Common myeloid progenitor, CD34-positive (primary cell): ENCODE results near the gene NDUFV1.
A peak's percentile ranks its signal among the peaks of the same experiment; 100 is the strongest.

Source experiments
- CTCF ChIA-PET: fragments of 350-600 bp; sonication (Branson Sonifier 250); formaldehyde crosslinking; loops from one replicate; lab custom pipeline; 2021; ENCODE audit warnings: antibody characterized with exemption; lab: Charles Lee
- POLR2A ChIA-PET: fragments of 350-600 bp; sonication (Branson Sonifier 250); formaldehyde crosslinking; loops from one replicate; lab custom pipeline; 2021; ENCODE audit warnings: antibody characterized with exemption; lab: Charles Lee
- DNase-seq, 3 donors: peaks; one replicate each; pipeline versions ENCODE4 v3.0.0 to v3.0.0-alpha.2; 2013
- H3K27ac ChIP-seq, 2 experiments: 1 replicate in 1 of 2; 2 replicates in 1 of 2; pipeline ENCODE4 v1.7.0; 2013; ENCODE audit warnings: inconsistent platforms in 2 of 2, low read length in 2 of 2, mild to moderate bottlenecking in 2 of 2, low read depth in 1 of 2, moderate library complexity in 1 of 2; ENCODE audit not compliant: severe bottlenecking in 2 of 2, insufficient read depth in 1 of 2, poor library complexity in 1 of 2
- H3K27me3 ChIP-seq, 5 experiments: replicated peaks in 2 of 5; 1 replicate in 3 of 5; 2 replicates in 2 of 5; pipeline versions ENCODE4 v1.6.1 to v1.7.0; 2013; ENCODE audit warnings: low read length in 4 of 5, mild to moderate bottlenecking in 2 of 5, moderate library complexity in 2 of 5, inconsistent platforms in 1 of 5; ENCODE audit not compliant: insufficient read depth in 5 of 5, control insufficient read depth in 4 of 5
- H3K36me3 ChIP-seq, 4 experiments: 1 replicate in 2 of 4; 2 replicates in 2 of 4; pipeline versions ENCODE4 v1.6.1 to v1.7.0; 2013; ENCODE audit warnings: low read length in 3 of 4, control low read depth in 1 of 4, mild to moderate bottlenecking in 1 of 4; ENCODE audit not compliant: control insufficient read depth in 4 of 4, insufficient read depth in 4 of 4
- H3K4me1 ChIP-seq, 4 experiments: 1 replicate in 3 of 4; 2 replicates in 1 of 4; pipeline versions ENCODE4 v1.6.1 to v1.7.1; 2013; ENCODE audit warnings: low read length in 3 of 4, mild to moderate bottlenecking in 3 of 4, control low read depth in 1 of 4, inconsistent platforms in 1 of 4, moderate library complexity in 1 of 4; ENCODE audit not compliant: control insufficient read depth in 4 of 4, insufficient read depth in 4 of 4; ENCODE audit errors: control extremely low read depth in 1 of 4
- H3K4me3 ChIP-seq, 7 experiments: 1 replicate in 4 of 7; 2 replicates in 3 of 7; pipeline versions ENCODE4 v1.5.1 to v1.7.0; 2013; ENCODE audit warnings: mild to moderate bottlenecking in 7 of 7, low read length in 6 of 7, moderate library complexity in 6 of 7, inconsistent platforms in 2 of 7, low read depth in 2 of 7, control low read depth in 1 of 7; ENCODE audit not compliant: insufficient read depth in 4 of 7, control insufficient read depth in 1 of 7; ENCODE audit errors: extremely low read depth in 1 of 7
- H3K9me3 ChIP-seq, 5 experiments: 1 replicate in 4 of 5; 2 replicates in 1 of 5; pipeline versions ENCODE4 v1.6.1 to v1.7.1; 2013; ENCODE audit warnings: low read length in 4 of 5, mild to moderate bottlenecking in 2 of 5, inconsistent platforms in 1 of 5, low read depth in 1 of 5, moderate library complexity in 1 of 5; ENCODE audit not compliant: control insufficient read depth in 4 of 5, insufficient read depth in 2 of 5; ENCODE audit errors: control extremely low read depth in 1 of 5
- WGBS: methylation state at CpG from one replicate; pipeline ENCODE4 v1.1.5; 2013; ENCODE audit not compliant: insufficient coverage; 5-methylcytosine and 5-hydroxymethylcytosine counted together

NDUFV1 gene

DNA sequence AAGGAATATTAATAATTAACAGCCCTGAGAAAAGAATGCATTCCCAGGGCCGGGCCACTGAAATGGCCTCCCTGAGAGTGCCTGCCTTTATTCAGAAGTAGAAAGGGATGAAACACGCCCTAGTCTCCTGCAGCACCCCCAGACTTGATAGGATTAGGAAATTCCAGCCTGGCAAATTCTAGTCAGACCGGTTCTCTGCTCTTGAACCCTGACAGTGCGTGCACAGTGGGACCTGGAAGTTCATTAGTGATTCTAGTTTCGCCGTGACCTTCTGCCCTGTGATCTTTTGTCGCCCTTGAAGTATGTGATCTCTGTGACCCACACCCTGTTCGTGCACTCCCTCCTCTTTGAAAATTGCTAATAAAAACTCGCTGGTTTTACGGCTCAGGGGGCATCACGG lies 25.3 kb upstream of the NDUFV1 start:
- Histone ChIP-seq H3K9me3 (peaks cover 0 to 2% (median 0%) of the 10 kb centered on the region in 5 experiments), H3K4me3 (no peak overlapping the region), H3K27ac (no peak overlapping the region), H3K27me3 (no peaks in the 10 kb centered on the region), H3K4me1 (peaks cover 9 to 57% (median 54%) of the 10 kb centered on the region in 4 experiments), H3K36me3 (peaks cover 0 to 20% (median 11%) of the 10 kb centered on the region in 4 experiments)
- ChIA-PET POLR2A (no interaction called here), CTCF (interaction anchor here (1.8 to 3.5 kb wide), 2 partner anchors 33 to 230 kb away, joined by 5 to 18 read pairs; no protein-coding TSS in a partner anchor)
- DNase-seq = no peak
- WGBS = 97% methylated on average over 11 of the region's 11 CpGs

DNA sequence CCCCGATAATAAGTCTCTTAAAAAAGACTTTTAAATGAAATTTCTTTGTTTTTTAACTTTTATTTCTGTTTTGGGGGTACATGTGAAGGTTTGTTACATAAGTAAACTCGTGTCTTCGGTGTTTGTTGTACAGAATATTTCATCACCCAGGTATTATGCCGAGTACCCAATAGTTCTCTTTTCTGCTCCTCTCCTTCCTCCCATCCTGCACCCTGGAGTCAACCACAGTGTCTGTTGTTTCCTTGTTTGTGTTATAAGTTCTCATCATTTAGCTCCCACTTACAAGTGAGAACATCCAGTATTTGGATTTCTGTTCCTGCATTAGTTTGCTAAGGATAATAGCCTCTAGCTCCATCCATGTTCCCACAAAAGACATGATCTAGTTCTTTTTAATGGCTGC lies 24.7 kb upstream of the NDUFV1 start:
- Histone ChIP-seq H3K27me3 (no peaks in the 10 kb centered on the region), H3K9me3 (peaks cover 0 to 5% (median 0%) of the 10 kb centered on the region in 5 experiments), H3K27ac (no peak overlapping the region), H3K4me1 (peaks cover 9 to 60% (median 57%) of the 10 kb centered on the region in 4 experiments), H3K36me3 (peaks cover 0 to 26% (median 16%) of the 10 kb centered on the region in 4 experiments), H3K4me3 (no peak overlapping the region)
- ChIA-PET POLR2A (no interaction called here), CTCF (interaction anchor here (0.9 to 3.7 kb wide), 10 partner anchors 10 to 230 kb away, joined by 3 to 18 read pairs (median 5); partner anchors contain the start of gene NUDT8)
- no peak for DNase-seq
- no CpG with 5 or more reads among the region's 4 CpGs for whole genome bisulfite sequencing

DNA sequence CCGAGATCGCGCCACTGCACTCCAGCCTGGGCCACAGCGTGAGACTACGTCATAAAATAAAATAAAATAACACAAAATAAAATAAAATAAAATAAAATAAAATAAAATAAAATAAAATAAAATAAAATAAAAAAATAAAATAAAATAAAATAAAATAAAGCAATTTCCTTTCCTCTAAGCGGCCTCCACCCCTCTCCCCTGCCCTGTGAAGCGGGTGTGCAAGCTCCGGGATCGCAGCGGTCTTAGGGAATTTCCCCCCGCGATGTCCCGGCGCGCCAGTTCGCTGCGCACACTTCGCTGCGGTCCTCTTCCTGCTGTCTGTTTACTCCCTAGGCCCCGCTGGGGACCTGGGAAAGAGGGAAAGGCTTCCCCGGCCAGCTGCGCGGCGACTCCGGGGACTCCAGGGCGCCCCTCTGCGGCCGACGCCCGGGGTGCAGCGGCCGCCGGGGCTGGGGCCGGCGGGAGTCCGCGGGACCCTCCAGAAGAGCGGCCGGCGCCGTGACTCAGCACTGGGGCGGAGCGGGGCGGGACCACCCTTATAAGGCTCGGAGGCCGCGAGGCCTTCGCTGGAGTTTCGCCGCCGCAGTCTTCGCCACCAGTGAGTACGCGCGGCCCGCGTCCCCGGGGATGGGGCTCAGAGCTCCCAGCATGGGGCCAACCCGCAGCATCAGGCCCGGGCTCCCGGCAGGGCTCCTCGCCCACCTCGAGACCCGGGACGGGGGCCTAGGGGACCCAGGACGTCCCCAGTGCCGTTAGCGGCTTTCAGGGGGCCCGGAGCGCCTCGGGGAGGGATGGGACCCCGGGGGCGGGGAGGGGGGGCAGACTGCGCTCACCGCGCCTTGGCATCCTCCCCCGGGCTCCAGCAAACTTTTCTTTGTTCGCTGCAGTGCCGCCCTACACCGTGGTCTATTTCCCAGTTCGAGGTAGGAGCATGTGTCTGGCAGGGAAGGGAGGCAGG lies 23.2 kb upstream of the NDUFV1 start, which contains the start of gene GSTP1:
Gene GSTP1 (plus strand): TSS at position 566 of the 958 bp plus-strand sequence. CDS start 32 bp downstream, at position 598.
- ChIA-PET POLR2A (interaction anchor here (0.6 to 1.4 kb wide), 4 partner anchors 17 to 194 kb away, joined by 3 to 7 read pairs (median 5); no protein-coding TSS in a partner anchor), CTCF (interaction anchor here (0.6 to 3.7 kb wide), 15 partner anchors 8 to 232 kb away, joined by 3 to 18 read pairs (median 5); partner anchors contain the start of gene NUDT8)
- Histone ChIP-seq H3K27me3 (no peaks in the 10 kb centered on the region), H3K4me3 (peak within 1 kb of the TSS; percentile 48 to 84 (median 70)), H3K27ac (peak within 1 kb of the TSS; percentile 50 to 83), H3K36me3 (peaks cover 0 to 33% (median 24%) of the 10 kb centered on the region in 4 experiments), H3K9me3 (peaks cover 0 to 5% (median 0%) of the 10 kb centered on the region in 5 experiments), H3K4me1 (peaks cover 13 to 56% (median 50%) of the 10 kb centered on the region in 4 experiments)
- WGBS = 0% methylated on average over 57 of the region's 81 CpGs
- DNase-seq = peak; percentile 88 to 96 (median 94)

DNA sequence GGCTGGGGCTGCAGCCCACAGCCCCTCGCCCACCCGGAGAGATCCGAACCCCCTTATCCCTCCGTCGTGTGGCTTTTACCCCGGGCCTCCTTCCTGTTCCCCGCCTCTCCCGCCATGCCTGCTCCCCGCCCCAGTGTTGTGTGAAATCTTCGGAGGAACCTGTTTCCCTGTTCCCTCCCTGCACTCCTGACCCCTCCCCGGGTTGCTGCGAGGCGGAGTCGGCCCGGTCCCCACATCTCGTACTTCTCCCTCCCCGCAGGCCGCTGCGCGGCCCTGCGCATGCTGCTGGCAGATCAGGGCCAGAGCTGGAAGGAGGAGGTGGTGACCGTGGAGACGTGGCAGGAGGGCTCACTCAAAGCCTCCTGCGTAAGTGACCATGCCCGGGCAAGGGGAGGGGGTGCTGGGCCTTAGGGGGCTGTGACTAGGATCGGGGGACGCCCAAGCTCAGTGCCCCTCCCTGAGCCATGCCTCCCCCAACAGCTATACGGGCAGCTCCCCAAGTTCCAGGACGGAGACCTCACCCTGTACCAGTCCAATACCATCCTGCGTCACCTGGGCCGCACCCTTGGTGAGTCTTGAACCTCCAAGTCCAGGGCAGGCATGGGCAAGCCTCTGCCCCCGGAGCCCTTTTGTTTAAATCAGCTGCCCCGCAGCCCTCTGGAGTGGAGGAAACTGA lies 22.4 kb upstream of the NDUFV1 start:
- 25% methylated on average over 22 of the region's 33 CpGs for WGBS
- Histone ChIP-seq H3K9me3 (peaks cover 0 to 5% (median 0%) of the 10 kb centered on the region in 5 experiments), H3K4me1 (peaks cover 10 to 50% (median 44%) of the 10 kb centered on the region in 4 experiments), H3K36me3 (peaks cover 3 to 33% (median 26%) of the 10 kb centered on the region in 4 experiments), H3K4me3 (peak overlapping the region; percentile 25 to 84 (median 70)), H3K27me3 (no peaks in the 10 kb centered on the region), H3K27ac (peak overlapping the region; percentile 50 to 83)
- peak; percentile 58 to 72 (median 65) for DNase-seq
- CTCF ChIA-PET = interaction anchor here (0.6 to 3.7 kb wide), 9 partner anchors 11 to 183 kb away, joined by 3 to 18 read pairs (median 5); no protein-coding TSS in a partner anchor
- POLR2A ChIA-PET = interaction anchor here (1.4 kb wide), 1 partner anchor 16 kb away, joined by 6 read pairs; no protein-coding TSS in a partner anchor

DNA sequence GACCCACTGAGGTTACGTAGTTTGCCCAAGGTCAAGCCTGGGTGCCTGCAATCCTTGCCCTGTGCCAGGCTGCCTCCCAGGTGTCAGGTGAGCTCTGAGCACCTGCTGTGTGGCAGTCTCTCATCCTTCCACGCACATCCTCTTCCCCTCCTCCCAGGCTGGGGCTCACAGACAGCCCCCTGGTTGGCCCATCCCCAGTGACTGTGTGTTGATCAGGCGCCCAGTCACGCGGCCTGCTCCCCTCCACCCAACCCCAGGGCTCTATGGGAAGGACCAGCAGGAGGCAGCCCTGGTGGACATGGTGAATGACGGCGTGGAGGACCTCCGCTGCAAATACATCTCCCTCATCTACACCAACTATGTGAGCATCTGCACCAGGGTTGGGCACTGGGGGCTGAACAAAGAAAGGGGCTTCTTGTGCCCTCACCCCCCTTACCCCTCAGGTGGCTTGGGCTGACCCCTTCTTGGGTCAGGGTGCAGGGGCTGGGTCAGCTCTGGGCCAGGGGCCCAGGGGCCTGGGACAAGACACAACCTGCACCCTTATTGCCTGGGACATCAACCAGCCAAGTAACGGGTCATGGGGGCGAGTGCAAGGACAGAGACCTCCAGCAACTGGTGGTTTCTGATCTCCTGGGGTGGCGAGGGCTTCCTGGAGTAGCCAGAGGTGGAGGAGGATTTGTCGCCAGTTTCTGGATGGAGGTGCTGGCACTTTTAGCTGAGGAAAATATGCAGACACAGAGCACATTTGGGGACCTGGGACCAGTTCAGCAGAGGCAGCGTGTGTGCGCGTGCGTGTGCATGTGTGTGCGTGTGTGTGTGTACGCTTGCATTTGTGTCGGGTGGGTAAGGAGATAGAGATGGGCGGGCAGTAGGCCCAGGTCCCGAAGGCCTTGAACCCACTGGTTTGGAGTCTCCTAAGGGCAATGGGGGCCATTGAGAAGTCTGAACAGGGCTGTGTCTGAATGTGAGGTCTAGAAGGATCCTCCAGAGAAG lies 21.6 kb upstream of the NDUFV1 start:
- ChIA-PET POLR2A (no interaction called here), CTCF (interaction anchor here (0.8 to 3.7 kb wide), 5 partner anchors 10 to 29 kb away, joined by 3 to 18 read pairs (median 8); no protein-coding TSS in a partner anchor)
- Histone ChIP-seq H3K4me3 (peak overlapping the region in 5 of 7 experiments; percentile 61 to 84 (median 82)), H3K27me3 (no peaks in the 10 kb centered on the region), H3K4me1 (peaks cover 8 to 43% (median 36%) of the 10 kb centered on the region in 4 experiments), H3K36me3 (peaks cover 5 to 33% (median 26%) of the 10 kb centered on the region in 4 experiments), H3K9me3 (peaks cover 0 to 5% (median 0%) of the 10 kb centered on the region in 5 experiments), H3K27ac (peak overlapping the region in 1 of 2 experiments; percentile 83)
- WGBS = 97% methylated on average over 17 of the region's 21 CpGs
- peak in 1 of 3 donors; percentile 18 for DNase-seq
